ENCODE results near the gene ZNF343.
A peak's percentile ranks its signal among the peaks of the same experiment; 100 is the strongest.

Gene ZNF343

DNA sequence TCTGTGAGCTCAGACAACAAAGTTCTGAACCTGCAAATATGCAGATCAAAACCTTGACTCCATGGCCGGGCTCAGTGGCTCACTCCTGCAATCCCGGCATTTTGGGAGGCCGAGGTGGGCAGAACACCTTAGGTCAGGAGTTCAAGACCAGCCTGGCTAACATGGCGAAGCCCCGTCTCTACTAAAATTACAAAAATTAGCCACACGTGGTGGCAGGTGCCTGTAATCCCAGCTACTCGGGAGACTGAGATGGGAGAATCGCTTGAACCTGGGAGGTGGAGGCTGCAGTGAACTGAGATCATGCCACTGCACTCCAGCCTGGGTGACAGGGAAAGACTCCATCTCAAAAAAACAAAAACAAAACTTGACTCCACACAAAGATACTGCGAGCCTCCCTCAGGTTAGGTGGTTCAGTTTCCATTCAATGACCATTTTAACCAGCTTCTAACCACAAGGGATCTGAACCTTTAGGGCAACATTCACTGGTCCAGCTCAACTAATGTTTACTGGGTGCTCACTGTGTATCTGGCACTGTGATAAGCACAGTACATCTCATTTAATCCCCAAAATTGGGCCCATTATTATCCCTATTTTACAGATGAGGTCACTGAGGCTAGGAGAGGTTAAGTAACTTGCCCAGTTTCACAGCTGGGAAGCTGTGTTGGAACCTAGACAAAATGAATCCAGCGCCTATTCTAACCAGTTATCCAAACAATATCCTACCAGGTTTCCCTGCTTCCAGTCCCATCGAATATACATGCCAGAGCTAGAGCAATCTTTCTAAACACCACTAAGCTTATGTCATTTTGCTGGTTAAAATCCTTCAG, 39.9 kb downstream of the ZNF343 start:
- no peaks in the 10 kb centered on the region for H3K9me3 Mint-ChIP-seq
- H3K36me3 Mint-ChIP-seq (ENCODE audit: low read depth): peaks cover 72% of the 10 kb centered on the region
- no peaks in the 10 kb centered on the region for H3K27me3 Mint-ChIP-seq
- peak overlapping the region; percentile 99 for H3K4me3 Mint-ChIP-seq
- peaks cover 58% of the 10 kb centered on the region for H3K4me1 Mint-ChIP-seq (ENCODE audit: low read depth)
- peak overlapping the region; percentile 100 for H3K27ac Mint-ChIP-seq

DNA sequence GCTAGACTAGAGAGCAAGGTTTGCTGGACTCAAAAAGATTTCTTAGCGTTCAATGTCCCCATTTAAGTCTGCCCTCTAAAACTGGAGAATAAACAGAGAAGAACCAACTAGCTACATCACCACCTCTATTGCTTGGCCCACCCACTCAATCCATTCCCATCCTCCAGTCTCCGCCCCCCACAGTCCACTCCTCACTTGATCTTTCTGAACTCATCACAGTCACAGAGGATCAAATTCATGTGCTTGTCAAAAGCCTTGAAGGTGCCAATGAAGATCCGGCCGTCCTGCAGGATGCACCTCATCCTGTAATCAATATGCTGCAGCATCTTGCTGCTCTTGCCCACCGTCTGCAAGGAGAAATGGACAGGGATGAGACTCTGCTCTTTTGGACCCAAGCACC, 41.3 kb downstream of the ZNF343 start:
- Mint-ChIP-seq H3K9me3 (no peaks in the 10 kb centered on the region), H3K4me3 (peak overlapping the region; percentile 99), H3K4me1 (ENCODE audit: low read depth) (peaks cover 57% of the 10 kb centered on the region), H3K27me3 (no peaks in the 10 kb centered on the region), H3K27ac (peak overlapping the region; percentile 80), H3K36me3 (ENCODE audit: low read depth) (peaks cover 81% of the 10 kb centered on the region)

DNA sequence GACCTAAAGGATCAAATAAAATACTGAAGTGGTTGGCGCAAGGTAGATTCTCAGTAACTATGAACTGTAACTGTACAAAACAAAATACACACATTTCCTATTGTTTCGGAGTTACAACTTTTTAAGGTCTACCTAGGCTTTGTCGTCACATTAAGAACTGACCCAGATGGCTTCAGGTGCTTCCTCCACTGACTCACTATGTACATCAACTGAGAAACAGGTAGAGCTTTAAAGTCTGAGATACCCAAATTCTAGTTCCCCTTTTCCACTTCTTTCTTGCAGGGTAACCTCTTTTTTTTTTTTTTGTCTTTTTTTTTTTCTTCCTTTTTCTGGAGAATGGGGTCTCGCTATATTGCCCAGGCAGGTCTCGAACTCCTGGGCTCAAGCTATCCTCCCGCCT, 43.6 kb downstream of the ZNF343 start:
- Mint-ChIP-seq H3K36me3 (ENCODE audit: low read depth) (peaks cover 99% of the 10 kb centered on the region), H3K27ac (no peak overlapping the region), H3K4me3 (no peak overlapping the region), H3K9me3 (no peaks in the 10 kb centered on the region), H3K4me1 (ENCODE audit: low read depth) (peaks cover 45% of the 10 kb centered on the region), H3K27me3 (no peaks in the 10 kb centered on the region)

DNA sequence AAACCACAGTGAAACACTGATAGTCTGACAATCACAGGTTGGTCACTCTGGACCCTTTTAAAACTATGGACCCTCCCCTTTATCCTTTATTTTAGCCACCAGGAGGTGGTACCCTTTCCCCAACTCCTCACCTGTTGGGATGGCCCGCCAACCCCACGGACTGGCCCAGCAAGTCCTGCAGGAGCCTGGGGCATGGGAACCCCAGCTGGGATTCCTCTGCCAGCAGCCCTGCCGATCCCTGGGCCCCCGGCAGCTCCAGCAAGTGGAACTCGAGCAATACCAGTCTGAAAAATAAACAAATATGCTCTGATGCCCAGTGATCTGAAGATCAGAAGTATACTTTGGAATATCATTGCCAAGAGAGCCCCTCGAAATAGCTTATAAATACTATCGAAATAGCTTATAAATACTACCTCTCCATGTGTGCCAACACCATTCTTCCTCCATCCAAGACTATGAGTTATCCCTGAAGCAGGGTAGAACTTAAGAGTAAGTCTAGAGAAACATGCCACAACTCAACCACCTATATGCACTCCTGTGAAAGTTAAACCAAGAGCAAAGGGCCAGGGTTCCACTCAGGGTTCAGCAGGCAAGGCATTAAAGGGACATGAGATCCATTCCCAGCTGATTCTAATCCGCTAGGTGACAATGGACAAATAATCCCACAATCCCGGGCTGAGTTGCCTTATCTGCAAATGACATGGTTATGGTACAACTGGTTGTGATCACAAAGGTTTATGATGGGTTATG, 44.9 kb downstream of the ZNF343 start:
- H3K27me3 Mint-ChIP-seq: no peaks in the 10 kb centered on the region
- H3K4me1 Mint-ChIP-seq (ENCODE audit: low read depth): peaks cover 36% of the 10 kb centered on the region
- H3K27ac Mint-ChIP-seq: peak overlapping the region; percentile 45
- no peaks in the 10 kb centered on the region for H3K9me3 Mint-ChIP-seq
- H3K36me3 Mint-ChIP-seq (ENCODE audit: low read depth): peaks cover 100% of the 10 kb centered on the region
- H3K4me3 Mint-ChIP-seq: no peak overlapping the region

DNA sequence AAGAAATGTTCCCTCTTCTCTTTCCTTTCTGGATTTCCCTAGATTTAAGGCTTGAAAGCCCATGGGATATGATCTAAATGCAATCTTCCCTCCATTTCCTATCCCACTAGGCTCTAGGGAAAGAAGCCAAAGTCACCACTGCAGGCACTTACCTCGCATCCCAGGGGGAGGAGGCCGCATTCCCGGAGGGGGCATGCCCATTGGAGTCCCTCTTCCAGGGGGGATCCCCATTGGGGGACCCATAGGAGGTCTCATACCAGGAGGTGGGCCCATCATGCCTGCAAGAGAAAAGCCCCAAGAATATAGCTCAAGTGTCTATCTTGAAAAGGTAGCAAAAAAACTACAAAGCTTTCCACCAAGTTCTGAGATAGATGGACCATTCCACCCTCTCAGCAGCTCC, 46.2 kb downstream of the ZNF343 start:
- peaks cover 23% of the 10 kb centered on the region for H3K4me1 Mint-ChIP-seq (ENCODE audit: low read depth)
- H3K27ac Mint-ChIP-seq: no peak overlapping the region
- H3K4me3 Mint-ChIP-seq: no peak overlapping the region
- H3K36me3 Mint-ChIP-seq (ENCODE audit: low read depth): peaks cover 95% of the 10 kb centered on the region
- no peaks in the 10 kb centered on the region for H3K9me3 Mint-ChIP-seq
- H3K27me3 Mint-ChIP-seq: no peaks in the 10 kb centered on the region

DNA sequence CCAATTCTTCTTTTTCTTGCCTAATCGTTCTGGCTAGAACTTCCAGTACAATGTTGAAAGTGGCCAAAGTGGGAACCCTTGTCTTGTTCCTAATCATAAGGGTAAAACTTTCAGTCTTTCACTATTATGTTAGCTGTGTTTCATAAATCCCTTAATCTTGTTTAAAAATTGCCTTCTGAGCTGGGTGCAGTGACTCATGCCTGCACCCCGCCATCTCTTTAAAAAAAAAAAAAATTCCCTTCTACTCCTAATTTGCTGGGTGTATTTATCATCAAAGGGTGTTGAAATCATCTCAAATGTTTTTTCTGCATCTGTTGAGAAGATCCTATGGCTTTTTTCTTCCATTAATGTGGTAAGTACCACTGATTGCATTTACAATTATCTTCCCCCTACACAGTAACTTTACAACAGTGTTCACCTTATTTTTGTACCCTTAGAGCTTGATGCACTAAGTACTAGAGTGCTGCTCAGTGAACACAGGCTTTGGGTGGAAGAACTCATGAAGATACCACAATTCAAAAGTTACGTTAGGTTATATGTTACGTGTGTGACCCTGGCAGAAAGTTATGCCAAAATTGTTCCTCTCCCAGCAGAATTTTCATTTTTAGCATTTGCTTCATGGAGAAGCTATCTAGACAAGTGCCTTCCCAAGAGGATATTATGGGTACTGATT, 47.8 kb downstream of the ZNF343 start:
- Mint-ChIP-seq H3K36me3 (ENCODE audit: low read depth) (peaks cover 85% of the 10 kb centered on the region), H3K9me3 (no peaks in the 10 kb centered on the region), H3K27ac (no peak overlapping the region), H3K27me3 (no peaks in the 10 kb centered on the region), H3K4me1 (ENCODE audit: low read depth) (peaks cover 24% of the 10 kb centered on the region), H3K4me3 (no peak overlapping the region)

DNA sequence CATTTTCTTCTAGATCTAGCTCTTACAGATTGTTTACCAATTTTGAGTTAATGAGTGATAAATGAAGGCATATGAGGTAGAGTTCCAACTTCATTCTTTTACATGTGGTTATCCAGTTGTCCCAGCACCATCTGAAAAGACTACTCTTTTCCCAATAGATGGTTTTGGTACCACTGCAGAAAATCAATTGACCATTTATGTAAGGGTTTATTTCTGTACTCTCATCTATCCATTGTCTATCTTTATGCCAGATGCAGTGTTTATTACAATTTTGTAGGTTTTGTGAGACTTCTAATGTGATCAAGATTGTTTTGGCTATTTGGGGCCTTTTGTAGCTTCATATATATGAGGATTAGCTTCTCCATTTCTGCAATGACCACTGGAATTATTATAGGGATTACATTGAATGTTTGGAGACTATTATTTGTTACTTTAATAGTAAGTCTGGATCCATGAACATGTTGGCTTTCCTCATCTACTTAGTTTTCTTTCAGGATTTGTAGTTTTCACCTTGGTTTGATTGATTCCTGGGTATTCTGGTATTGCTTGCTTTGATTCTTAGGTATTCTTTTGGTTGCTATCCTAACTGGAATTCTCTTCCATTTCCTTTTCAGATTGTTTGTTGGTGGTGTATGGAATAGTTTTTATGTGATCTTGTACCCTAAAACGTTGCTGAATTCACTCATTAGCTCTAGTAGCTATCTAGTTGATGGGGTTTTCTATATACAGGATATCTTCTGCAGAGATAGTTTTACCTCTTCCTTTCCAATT, 48.5 kb downstream of the ZNF343 start:
- Mint-ChIP-seq H3K27me3 (no peaks in the 10 kb centered on the region), H3K27ac (no peak overlapping the region), H3K36me3 (ENCODE audit: low read depth) (peaks cover 78% of the 10 kb centered on the region), H3K4me1 (ENCODE audit: low read depth) (peaks cover 27% of the 10 kb centered on the region), H3K4me3 (no peak overlapping the region), H3K9me3 (no peaks in the 10 kb centered on the region)

DNA sequence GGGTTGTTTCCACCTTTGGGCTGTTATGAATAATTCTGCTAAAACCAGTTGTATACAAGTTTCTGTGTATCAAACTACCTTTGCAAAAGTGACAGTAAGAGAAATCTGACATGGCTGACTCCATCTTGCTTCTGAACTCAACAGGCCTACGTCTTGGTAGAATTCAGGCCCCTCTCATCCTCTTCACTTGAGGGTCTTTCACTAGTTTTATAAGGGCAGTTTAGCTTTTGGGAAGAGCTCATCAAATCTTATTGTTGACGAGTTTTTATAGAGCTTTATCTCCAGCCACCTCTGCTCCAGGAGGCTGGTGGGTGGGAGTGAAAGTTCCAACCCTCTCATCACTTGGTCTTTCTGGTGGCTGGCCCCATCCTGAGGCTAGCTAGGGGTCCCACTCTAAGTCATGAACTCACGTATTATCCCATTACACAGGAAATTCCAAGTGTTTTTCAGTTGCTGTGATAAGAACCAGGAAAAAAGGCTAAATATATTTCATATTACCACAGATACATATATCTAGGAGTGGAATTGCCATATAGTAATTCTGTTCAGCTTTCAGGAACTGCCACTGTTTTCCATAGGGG, 49.7 kb downstream of the ZNF343 start:
- Mint-ChIP-seq H3K9me3 (no peaks in the 10 kb centered on the region), H3K27me3 (no peaks in the 10 kb centered on the region), H3K27ac (no peak overlapping the region), H3K36me3 (ENCODE audit: low read depth) (peaks cover 67% of the 10 kb centered on the region), H3K4me3 (no peak overlapping the region), H3K4me1 (ENCODE audit: low read depth) (peaks cover 28% of the 10 kb centered on the region)

DNA sequence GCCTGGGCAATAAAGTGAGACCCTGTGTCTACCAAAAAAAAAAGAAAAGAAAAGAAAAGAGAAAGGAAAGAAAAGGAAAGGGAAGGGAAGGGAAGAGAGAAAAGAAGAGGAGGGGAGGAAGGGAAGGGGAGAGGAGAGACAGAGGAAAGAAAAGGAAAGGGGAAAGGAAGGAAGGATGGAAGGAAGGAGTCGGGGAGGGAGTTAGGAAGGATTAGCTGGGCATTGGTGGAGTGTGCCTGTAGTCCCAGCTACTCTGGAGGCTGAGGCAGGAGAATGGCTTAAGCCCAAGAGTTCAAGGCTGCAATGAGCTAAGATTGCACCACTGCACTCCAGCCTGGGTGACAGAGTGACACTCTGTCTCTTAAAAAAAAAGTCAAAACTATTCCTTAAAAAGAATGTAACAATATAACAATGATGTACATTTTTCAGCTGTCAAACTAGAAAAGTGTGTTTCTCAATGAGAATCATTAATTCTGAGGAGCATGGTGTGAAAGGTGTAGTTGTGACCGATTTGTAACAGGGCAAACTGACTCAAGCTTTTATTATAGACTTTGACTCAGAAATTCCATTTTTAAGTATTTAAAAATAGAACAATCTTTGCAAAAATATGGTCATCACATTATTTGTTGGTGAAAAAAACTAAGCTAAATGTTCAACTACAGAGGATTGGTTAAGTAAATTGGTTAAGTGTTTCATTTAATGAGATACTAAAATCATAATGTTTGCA, 52.8 kb downstream of the ZNF343 start:
- no peaks in the 10 kb centered on the region for H3K9me3 Mint-ChIP-seq
- peaks cover 34% of the 10 kb centered on the region for H3K4me1 Mint-ChIP-seq (ENCODE audit: low read depth)
- H3K36me3 Mint-ChIP-seq (ENCODE audit: low read depth): peaks cover 40% of the 10 kb centered on the region
- peak overlapping the region; percentile 43 for H3K4me3 Mint-ChIP-seq
- H3K27me3 Mint-ChIP-seq: no peaks in the 10 kb centered on the region
- H3K27ac Mint-ChIP-seq: peak overlapping the region; percentile 84

DNA sequence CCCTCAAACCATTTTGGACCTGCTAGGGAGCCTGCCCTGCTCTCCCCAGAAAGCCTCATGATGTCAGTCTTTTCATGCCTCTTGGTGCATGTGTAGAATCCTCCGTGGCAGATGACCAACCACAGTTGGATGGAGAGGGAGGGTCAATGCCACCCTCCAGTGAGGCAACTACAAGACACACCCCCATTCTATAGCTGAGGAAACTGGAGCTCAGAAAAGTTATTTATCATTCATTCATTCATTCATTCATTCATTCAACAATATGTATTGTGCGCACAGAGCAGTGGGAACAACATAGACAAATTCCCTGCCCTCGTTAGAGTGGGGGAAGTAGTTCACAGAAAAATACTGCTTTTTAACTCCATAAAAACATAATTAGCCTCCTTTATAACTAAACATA, 54.9 kb downstream of the ZNF343 start:
- no peak overlapping the region for H3K4me3 Mint-ChIP-seq
- no peaks in the 10 kb centered on the region for H3K9me3 Mint-ChIP-seq
- peaks cover 54% of the 10 kb centered on the region for H3K4me1 Mint-ChIP-seq (ENCODE audit: low read depth)
- peaks cover 18% of the 10 kb centered on the region for H3K36me3 Mint-ChIP-seq (ENCODE audit: low read depth)
- H3K27me3 Mint-ChIP-seq: no peaks in the 10 kb centered on the region
- no peak overlapping the region for H3K27ac Mint-ChIP-seq

DNA sequence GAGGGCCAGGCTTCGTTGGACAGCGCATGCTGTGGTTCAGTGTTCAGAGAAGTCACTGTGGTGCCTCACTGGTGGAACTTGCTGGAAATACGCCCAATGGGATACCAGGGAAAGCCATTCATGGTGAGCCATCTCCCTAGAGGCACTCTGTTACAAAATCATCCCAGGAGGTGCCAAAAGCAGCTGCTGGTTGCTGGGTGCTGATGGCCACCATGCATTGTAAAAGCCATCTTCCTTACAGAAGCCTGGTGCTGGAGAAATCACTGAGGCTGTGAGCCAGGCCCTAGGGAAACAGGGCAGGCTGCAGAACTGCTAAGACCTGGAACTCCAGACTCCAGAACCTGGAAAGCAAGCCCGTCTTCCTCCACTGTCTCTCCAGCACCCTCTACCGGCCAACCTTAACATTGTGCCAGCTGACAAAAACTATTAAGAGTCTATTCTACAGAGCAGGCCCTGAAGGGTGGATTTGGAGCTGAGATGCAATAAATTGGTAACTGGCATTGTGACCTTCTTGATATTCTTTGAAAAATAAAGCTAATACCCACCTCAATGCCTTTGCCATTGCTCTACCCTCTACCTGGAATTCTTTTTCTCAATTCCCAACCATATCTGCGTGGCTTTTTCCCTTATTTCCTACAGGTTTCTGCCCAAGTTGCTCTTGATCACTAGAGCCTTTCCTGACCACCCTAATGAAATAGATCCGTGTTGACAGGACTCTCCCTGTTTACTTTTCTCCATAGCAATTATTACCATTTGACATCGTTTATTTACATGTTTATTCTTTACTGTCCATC, 56.6 kb downstream of the ZNF343 start:
- Mint-ChIP-seq H3K36me3 (ENCODE audit: low read depth) (peaks cover 9% of the 10 kb centered on the region), H3K9me3 (no peaks in the 10 kb centered on the region), H3K27ac (no peak overlapping the region), H3K27me3 (no peaks in the 10 kb centered on the region), H3K4me1 (ENCODE audit: low read depth) (peaks cover 57% of the 10 kb centered on the region), H3K4me3 (no peak overlapping the region)

DNA sequence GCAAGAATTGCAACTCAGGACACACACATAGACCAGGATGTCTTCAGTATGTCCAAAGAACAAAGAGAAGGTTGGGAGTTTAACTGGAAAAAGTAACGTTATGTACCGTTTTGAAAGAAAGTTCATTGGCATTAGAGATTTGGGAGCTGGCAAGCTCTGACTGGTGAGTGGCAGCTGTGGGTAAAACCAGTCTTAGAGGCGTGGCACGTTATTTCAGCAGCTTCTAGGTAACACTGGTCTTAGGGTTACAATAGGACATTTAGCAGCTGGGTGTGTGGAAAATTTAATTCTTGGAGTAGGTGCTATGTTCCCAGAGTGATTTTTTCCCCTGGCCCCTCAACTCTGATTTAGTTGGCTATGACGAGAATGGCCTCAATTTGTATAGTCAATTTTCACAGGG, 57.3 kb downstream of the ZNF343 start:
- Mint-ChIP-seq H3K36me3 (ENCODE audit: low read depth) (peaks cover 4% of the 10 kb centered on the region), H3K4me3 (no peak overlapping the region), H3K27me3 (no peaks in the 10 kb centered on the region), H3K9me3 (no peaks in the 10 kb centered on the region), H3K27ac (no peak overlapping the region), H3K4me1 (ENCODE audit: low read depth) (peaks cover 50% of the 10 kb centered on the region)

DNA sequence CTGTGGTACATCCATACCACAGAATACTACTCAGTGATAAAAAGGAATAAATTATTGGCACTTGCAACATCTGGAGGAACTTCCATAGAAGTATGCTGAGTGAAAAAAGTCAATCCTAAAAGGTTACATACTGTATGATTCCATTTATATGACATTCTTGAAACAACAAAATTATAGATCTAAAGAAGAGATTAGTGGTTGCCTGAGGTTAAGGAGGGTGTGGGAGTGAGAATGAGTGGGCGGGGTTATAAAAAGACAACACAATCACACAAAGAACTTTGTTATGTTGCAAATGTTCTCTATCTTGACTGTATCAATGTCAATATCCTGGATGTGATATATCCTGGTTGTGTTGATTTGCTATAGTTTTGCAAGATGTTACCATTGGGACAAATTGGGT, 59.3 kb downstream of the ZNF343 start:
- Mint-ChIP-seq H3K36me3 (ENCODE audit: low read depth) (peaks cover 4% of the 10 kb centered on the region), H3K27me3 (no peaks in the 10 kb centered on the region), H3K9me3 (no peaks in the 10 kb centered on the region), H3K27ac (no peak overlapping the region), H3K4me1 (ENCODE audit: low read depth) (peaks cover 37% of the 10 kb centered on the region), H3K4me3 (no peak overlapping the region)

Data from stimulated activated naive CD8-positive, alpha-beta T cell treated with anti-CD3 and anti-CD28 coated beads, Interleukin-15, Interleukin-2, amounts not matched to agents 100 ng/mL and 50 ng/mL, for 24 hours (primary cell).